DMS53 (cell line): Measurements from ENCODE around the gene ENTPD3.

Source experiments
- DNase-seq: peaks from one replicate; lab custom pipeline; 2025; lab: John Stamatoyannopoulos, UW

ENTPD3 gene

GRCh38 chr3:40387001-40387894 is at the start of gene ENTPD3:
Gene ENTPD3 (plus strand): TSS chr3:40387184. CDS start chr3:40388058, 874 bp downstream.
- peak; percentile 58 for DNase-seq

- DNase-seq = no peak
These were observed 47.1 kb upstream of the ENTPD3 start for GRCh38 chr3:40339871-40340270.

- no peak for DNase-seq
These were observed 46.3 kb upstream of the ENTPD3 start for GRCh38 chr3:40340541-40341170.

GRCh38 chr3:40341671-40342070 is 45.3 kb upstream of the ENTPD3 start:
- no peak for DNase-seq

GRCh38 chr3:40350529-40350928 is 36.5 kb upstream of the ENTPD3 start:
- no peak for DNase-seq

- DNase-seq = no peak
These were observed 31.6 kb upstream of the ENTPD3 start for GRCh38 chr3:40355410-40355809.

GRCh38 chr3:40358454-40358853 is 28.5 kb upstream of the ENTPD3 start:
- DNase-seq = no peak

GRCh38 chr3:40363674-40364073 is 23.3 kb upstream of the ENTPD3 start:
- no peak for DNase-seq

GRCh38 chr3:40366203-40367162 is 20.5 kb upstream of the ENTPD3 start:
- DNase-seq = no peak

GRCh38 chr3:40369716-40370115 is 17.3 kb upstream of the ENTPD3 start:
- DNase-seq = no peak

- no peak for DNase-seq
These were observed 9.2 kb upstream of the ENTPD3 start for GRCh38 chr3:40377822-40378221.

GRCh38 chr3:40379674-40380306 is 7.2 kb upstream of the ENTPD3 start:
- no peak for DNase-seq

GRCh38 chr3:40381904-40382616 is 4.9 kb upstream of the ENTPD3 start:
- no peak for DNase-seq

- DNase-seq = no peak
These were observed 4.4 kb upstream of the ENTPD3 start for GRCh38 chr3:40382617-40382979.

GRCh38 chr3:40386213-40386612 is 771 bp upstream of the ENTPD3 start:
- no peak for DNase-seq

- peak; percentile 5 for DNase-seq
These were observed 891 bp downstream of the ENTPD3 start for GRCh38 chr3:40387895-40388254.

GRCh38 chr3:40396406-40396805 is 9.4 kb downstream of the ENTPD3 start:
- DNase-seq = peak; percentile 5

GRCh38 chr3:40397129-40397528 is 10.1 kb downstream of the ENTPD3 start:
- no peak for DNase-seq

GRCh38 chr3:40397912-40398311 is 10.9 kb downstream of the ENTPD3 start:
- DNase-seq = no peak

GRCh38 chr3:40398346-40398745 is 11.4 kb downstream of the ENTPD3 start:
- DNase-seq = no peak

GRCh38 chr3:40404591-40405198 is 17.7 kb downstream of the ENTPD3 start:
- DNase-seq = no peak
